GM12872 (cell line): Measurements from ENCODE around the gene SLC38A7.

Source experiments
- TF ChIP-seq, protein P1 (sequence below): IDR thresholded peaks from 3 replicates; pipeline ENCODE4 v1.5.1; 2011; ENCODE audit warnings: low read depth, mild to moderate bottlenecking, low read length, moderate library complexity; ENCODE audit not compliant: insufficient read depth

SLC38A7 gene, protein sequence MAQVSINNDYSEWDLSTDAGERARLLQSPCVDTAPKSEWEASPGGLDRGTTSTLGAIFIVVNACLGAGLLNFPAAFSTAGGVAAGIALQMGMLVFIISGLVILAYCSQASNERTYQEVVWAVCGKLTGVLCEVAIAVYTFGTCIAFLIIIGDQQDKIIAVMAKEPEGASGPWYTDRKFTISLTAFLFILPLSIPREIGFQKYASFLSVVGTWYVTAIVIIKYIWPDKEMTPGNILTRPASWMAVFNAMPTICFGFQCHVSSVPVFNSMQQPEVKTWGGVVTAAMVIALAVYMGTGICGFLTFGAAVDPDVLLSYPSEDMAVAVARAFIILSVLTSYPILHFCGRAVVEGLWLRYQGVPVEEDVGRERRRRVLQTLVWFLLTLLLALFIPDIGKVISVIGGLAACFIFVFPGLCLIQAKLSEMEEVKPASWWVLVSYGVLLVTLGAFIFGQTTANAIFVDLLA

DNA sequence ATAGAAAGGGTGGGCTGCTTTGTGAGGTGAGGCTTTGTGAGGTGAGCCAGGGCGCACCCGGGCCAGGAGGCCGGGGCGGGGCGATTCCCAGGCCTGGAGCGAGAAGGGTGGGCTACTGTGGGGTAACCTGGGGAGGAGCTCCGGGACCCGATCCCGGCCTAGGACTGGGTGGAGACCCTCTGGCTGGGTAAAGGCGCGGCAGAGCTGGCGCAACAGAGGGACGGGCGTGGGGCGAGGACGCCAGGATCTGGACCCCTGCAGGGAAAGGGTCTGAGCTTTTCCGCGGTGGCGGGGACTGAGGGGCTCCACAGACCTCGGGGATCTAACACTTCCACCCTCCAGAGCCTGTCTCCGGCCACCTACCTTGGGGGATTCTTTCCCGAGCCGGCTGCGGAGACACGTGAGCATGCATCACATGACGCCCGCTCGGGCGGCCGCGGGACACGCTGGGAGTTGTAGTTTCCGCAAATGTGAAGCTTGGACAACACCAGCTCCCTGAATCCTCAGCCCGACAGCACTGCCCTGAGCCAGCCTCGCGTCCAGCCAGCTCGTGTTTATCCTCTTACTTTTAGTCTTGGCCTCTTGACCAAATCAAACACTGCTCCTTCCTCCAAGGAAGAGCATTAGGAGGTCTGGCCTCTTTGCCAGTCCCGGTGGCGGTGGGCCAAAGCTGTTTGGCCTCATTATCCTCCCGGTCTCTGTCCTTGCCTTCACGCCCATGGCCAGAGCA lies at the start of gene SLC38A7:
Gene SLC38A7 (minus strand): TSS at position 417 of the 730 bp plus-strand sequence. CDS start 4,644 bp downstream, outside the sequence.
- TF ChIP-seq, protein P1, sequence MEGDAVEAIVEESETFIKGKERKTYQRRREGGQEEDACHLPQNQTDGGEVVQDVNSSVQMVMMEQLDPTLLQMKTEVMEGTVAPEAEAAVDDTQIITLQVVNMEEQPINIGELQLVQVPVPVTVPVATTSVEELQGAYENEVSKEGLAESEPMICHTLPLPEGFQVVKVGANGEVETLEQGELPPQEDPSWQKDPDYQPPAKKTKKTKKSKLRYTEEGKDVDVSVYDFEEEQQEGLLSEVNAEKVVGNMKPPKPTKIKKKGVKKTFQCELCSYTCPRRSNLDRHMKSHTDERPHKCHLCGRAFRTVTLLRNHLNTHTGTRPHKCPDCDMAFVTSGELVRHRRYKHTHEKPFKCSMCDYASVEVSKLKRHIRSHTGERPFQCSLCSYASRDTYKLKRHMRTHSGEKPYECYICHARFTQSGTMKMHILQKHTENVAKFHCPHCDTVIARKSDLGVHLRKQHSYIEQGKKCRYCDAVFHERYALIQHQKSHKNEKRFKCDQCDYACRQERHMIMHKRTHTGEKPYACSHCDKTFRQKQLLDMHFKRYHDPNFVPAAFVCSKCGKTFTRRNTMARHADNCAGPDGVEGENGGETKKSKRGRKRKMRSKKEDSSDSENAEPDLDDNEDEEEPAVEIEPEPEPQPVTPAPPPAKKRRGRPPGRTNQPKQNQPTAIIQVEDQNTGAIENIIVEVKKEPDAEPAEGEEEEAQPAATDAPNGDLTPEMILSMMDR = no peak

DNA sequence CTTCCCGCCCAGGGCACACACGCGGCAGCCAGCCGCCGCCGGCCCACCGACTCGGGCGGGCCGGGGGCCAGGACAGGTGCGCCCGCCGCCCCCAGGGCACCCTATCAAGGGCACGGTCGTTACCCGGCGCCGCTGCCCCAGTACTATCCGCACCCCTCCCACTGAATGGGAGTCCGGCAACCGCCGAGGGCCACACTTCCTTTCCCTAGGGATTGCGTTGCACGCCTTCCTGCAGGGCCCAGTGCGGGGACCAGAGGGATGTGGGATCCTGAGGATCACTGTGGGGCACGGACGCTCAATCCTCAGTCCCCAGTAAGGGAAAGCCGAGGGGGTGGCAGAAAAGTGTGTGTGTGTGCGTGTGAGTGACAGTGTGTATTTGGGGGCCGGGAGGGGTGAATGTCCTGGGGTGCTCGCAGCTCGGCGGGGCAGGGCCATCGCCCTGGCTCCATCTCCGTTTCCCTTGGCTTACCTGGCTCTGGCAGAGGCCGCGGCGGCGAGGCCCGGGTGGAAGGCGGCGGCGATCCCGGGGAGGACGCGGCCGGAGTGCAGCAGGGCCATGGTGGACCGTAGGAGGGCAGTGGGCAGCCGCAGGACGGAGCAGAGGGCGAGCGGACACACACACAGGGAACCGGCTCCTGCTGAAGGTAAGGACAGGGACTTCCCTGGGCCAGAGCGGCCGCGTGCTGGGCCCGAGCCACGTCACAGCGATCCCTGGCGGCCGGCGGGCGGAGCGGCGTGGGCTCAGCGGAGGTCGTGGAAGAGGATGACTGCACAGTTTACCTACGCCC lies 49.3 kb upstream of the SLC38A7 start, which contains the start of gene GOT2:
Gene GOT2 (minus strand): TSS at position 646 of the 788 bp plus-strand sequence. CDS start 88 bp downstream, at position 558.
- TF ChIP-seq, protein P1 = peak; percentile 97

DNA sequence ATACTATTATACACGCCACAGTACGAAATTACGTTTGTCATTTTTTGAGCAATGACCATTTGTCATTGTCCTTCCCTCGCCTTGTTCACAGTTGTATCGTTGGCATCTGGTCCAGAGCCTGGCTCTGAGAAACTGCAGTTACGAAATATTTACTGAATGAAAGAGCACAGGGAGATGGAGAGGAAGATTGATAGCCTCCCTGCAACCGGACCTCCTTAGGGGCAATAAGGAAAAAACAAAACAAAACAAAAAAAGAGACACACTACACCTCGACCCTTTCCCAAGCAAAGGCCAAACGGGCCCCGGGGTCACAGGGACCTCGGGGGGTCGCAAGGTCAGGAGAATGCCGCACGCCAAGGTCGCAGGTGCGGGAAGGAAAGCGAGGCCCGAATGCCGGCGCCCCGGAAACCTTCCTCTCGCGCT lies 48.7 kb upstream of the SLC38A7 start:
- TF ChIP-seq, protein P1 = no peak

DNA sequence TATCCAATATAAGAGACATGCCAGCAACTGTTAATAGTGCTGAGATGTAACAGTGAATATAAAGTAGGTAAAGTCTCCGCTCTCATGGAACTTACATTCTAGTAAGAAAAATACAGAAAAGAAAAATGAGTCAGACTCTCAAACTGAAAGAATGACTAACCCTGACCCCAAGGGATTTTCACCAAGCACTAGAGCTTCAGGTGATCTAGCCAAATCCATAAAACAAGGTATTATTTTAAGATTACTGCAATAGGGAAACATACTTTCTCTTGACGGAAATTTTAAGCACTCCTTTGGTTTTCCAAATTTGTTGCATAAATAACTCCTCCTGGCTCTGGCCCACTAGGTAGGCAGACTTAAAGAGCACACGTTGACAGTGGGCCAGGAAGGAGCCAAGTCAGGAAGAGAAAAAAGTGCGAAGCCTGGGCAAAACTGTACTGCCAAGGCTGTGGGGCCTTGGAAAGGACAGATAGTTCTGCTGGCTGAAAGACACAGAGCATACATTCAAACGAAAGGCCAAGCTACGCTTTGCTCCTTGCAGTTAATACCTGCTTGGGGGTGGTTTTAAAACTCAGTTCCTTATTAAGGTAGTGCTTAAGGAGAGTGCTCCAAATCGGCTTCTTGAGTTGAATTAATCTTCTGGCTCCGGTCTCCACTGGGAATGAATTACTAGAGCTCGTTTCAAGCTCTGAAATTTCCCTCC lies 48.1 kb upstream of the SLC38A7 start:
- TF ChIP-seq, protein P1 = no peak

DNA sequence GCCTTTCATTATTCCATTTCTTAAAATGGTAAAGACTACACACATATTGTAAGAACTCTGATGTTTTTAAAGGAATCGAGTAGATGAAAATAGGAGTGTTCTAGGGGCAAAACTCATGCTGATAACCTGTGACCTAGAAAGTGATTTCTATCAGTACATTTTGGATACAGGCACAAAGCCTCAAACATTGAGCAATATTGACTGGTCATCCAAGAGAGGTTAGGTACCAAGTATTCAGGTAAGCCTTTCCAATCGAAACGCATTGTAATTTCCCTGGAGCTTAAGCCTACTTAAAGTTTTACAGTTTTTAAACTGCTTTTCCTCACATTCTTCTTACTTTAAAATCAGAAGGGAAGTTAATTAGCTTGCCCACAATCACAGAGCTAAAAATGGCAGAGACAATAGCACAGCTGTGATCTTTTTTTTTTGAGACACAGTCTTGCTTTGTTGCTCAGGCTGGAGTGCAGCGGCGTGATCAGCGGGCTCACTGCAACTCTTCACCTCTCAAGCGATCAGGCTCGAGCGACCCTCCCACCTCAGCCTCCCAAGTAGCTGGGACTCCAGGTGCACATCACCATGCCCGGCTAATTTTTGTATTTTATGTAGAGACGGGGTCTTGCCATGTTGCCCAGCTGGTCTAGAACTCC lies 46.3 kb upstream of the SLC38A7 start:
- TF ChIP-seq, protein P1 = no peak

DNA sequence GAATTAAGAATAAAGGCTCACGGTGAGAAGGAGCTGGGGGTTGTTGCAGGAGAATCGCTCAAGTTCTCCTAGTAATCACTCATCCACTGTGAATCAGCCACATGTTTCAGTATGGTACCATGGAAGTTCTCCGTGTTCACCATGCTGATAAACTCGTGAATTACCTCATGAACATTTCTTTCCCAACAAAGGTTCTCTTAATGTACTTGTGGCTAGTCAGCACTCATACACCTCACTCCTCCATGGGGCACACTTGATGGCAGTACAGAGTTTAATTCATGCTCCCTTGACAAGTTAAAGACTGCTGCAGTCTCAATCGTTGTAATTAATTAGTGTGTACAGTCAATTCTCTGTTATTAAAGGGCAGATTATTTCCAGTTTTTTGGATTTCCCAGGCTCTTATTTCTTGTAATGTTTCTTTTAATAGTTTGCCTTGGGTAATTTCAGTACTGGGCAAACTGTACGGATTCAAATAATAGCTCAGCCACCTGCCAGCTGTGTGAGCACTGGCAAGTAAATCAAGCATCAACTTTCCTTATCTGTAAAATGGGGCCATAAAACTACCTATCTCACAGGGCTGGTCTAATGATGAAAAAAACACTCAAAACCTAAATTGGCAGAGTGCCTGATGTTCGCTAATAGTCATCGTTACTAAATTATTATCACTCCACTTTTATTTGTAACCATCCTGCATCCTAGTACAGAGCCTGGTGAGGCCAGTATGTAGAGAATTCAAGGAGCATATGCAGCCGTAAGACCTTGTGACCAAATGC lies 43.4 kb upstream of the SLC38A7 start:
- TF ChIP-seq, protein P1 = no peak
